Caco-2 (cell line): ENCODE measurements around the gene ADGRB2. TPM values are rescaled to one million over a fixed set of nuclear protein-coding genes. Genes with fewer than 3 reads are reported as not detected.

Experiments used
- BruUV-seq: library from RNA; stranded (reverse); fragments of 400-500 nt; replicated peaks from 2 replicates; lab custom pipeline; 2021; lab: Mats Ljungman, UMichigan
- CTCF ChIA-PET: fragments of 300-600 bp; sonication (Branson Sonifier 250); formaldehyde crosslinking; loops from one replicate; lab custom pipeline; 2022; ENCODE audit warnings: antibody characterized with exemption; lab: Charles Lee
- POLR2A ChIA-PET: fragments of 300-600 bp; sonication (Branson Sonifier 250); formaldehyde crosslinking; loops from one replicate; lab custom pipeline; 2022; ENCODE audit warnings: antibody characterized with exemption; lab: Charles Lee
- DNase-seq, 2 experiments: peaks; one replicate each; pipeline versions ENCODE4 v3.0.0 to v3.0.0-alpha.2; 2020 to 2022
- H3K27me3 ChIP-seq: replicated peaks from 2 replicates; pipeline ENCODE4 v1.6.0; 2011; ENCODE audit warnings: low read length; ENCODE audit not compliant: control insufficient read depth, insufficient read depth
- H3K36me3 ChIP-seq: 2 replicates; pipeline ENCODE4 v1.5.1; 2011; ENCODE audit warnings: low read length; ENCODE audit not compliant: control insufficient read depth, insufficient read depth
- H3K4me1 ChIP-seq: fragments of 250-450 bp; sonication (Bioruptor Pico); 2 replicates; pipeline ENCODE4 v1.5.1; 2020; ENCODE audit warnings: mild to moderate bottlenecking
- H3K4me3 ChIP-seq: 2 replicates; pipeline ENCODE4 v1.5.1; 2011; ENCODE audit warnings: low read depth, mild to moderate bottlenecking, control low read depth, low read length
- H3K9me3 ChIP-seq: fragments of 250-450 bp; sonication (Bioruptor Pico); 2 replicates; pipeline ENCODE4 v1.5.1; 2020; ENCODE audit warnings: mild to moderate bottlenecking, moderate library complexity
- H3K27ac Mint-ChIP-seq: one replicate; pipeline ENCODE4 v1.8.0; 2022; ENCODE audit warnings: mixed read lengths; ENCODE audit not compliant: unreplicated experiment
- H3K27me3 Mint-ChIP-seq: one replicate; pipeline ENCODE4 v1.8.0; 2022; ENCODE audit warnings: mixed read lengths; ENCODE audit not compliant: insufficient read depth, unreplicated experiment
- H3K36me3 Mint-ChIP-seq: one replicate; pipeline ENCODE4 v1.8.0; 2022; ENCODE audit warnings: mild to moderate bottlenecking, mixed read lengths; ENCODE audit not compliant: insufficient read depth, unreplicated experiment
- H3K4me1 Mint-ChIP-seq: one replicate; pipeline ENCODE4 v1.8.0; 2022; ENCODE audit warnings: low read depth, mixed read lengths; ENCODE audit not compliant: unreplicated experiment
- H3K4me3 Mint-ChIP-seq: one replicate; pipeline ENCODE4 v1.8.0; 2022; ENCODE audit warnings: mild to moderate bottlenecking, moderate library complexity, mixed read lengths; ENCODE audit not compliant: unreplicated experiment
- H3K9me3 Mint-ChIP-seq: one replicate; pipeline ENCODE4 v1.8.0; 2022; ENCODE audit warnings: mixed read lengths; ENCODE audit not compliant: unreplicated experiment
- intact Hi-C: fragments of 100-400 bp; cut with micrococcal nuclease; formaldehyde crosslinking; loops from one replicate; pipeline ENCODE4 v1.10.0; 2022; ENCODE audit not compliant: unreplicated experiment
- total RNA-seq: library from RNA; stranded (reverse); gene quantifications from 2 replicates; pipeline ENCODE4 v1.2.3, GENCODE V29; 2022
- TF ChIP-seq, protein P1 (sequence below), 2 experiments: fragments of 200-600 bp in 1 of 2; IDR thresholded peaks; 1 replicate in 1 of 2; 2 replicates in 1 of 2; pipeline versions ENCODE4 v1.5.1 to v1.8.0; 2011 to 2022; ENCODE audit warnings: antibody characterized with exemption in 1 of 2, control low read depth in 1 of 2, inconsistent platforms in 1 of 2, low read depth in 1 of 2, low read length in 1 of 2, mild to moderate bottlenecking in 1 of 2, moderate library complexity in 1 of 2; ENCODE audit not compliant: insufficient read depth in 1 of 2, severe bottlenecking in 1 of 2, unreplicated experiment in 1 of 2

ADGRB2 gene
- total RNA-seq, 1 experiment from 2014 or later = 2.2 TPM

DNA sequence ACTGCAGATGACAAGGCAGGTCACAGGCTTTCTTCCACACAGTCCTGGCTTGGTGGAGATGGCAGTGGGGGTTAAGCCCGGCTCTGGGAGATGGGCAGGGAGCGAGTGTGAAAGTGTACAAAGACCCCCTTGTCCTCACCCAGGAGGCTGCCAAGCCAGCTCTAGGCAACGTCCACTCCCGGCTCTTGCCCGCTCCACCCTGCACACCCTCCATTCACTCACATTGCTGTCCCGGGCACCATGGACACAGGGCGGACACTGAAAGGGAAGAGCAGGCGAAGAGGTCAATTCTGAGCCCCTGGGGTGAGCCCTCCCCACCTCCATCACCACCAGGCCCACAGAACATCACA is 69.2 kb downstream of the ADGRB2 start:
- Mint-ChIP-seq H3K27me3 (no peaks in the 10 kb centered on the region), H3K4me3 (no peak overlapping the region), H3K27ac (no peak overlapping the region), H3K4me1 (no peaks in the 10 kb centered on the region), H3K36me3 (no peaks in the 10 kb centered on the region), H3K9me3 (no peaks in the 10 kb centered on the region)
- Histone ChIP-seq H3K9me3 (no peaks in the 10 kb centered on the region), H3K4me3 (no peak overlapping the region), H3K27me3 (no peaks in the 10 kb centered on the region), H3K36me3 (no peaks in the 10 kb centered on the region), H3K4me1 (no peaks in the 10 kb centered on the region)
- intact Hi-C loops = no loop called here
- TF ChIP-seq, protein P1, sequence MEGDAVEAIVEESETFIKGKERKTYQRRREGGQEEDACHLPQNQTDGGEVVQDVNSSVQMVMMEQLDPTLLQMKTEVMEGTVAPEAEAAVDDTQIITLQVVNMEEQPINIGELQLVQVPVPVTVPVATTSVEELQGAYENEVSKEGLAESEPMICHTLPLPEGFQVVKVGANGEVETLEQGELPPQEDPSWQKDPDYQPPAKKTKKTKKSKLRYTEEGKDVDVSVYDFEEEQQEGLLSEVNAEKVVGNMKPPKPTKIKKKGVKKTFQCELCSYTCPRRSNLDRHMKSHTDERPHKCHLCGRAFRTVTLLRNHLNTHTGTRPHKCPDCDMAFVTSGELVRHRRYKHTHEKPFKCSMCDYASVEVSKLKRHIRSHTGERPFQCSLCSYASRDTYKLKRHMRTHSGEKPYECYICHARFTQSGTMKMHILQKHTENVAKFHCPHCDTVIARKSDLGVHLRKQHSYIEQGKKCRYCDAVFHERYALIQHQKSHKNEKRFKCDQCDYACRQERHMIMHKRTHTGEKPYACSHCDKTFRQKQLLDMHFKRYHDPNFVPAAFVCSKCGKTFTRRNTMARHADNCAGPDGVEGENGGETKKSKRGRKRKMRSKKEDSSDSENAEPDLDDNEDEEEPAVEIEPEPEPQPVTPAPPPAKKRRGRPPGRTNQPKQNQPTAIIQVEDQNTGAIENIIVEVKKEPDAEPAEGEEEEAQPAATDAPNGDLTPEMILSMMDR (IDR thresholded peaks at IDR 0.05; ENCODE audit: insufficient read depth in 1 of 2, low read depth in 1 of 2, low read length in 1 of 2, severe bottlenecking in 1 of 2, unreplicated experiment in 1 of 2) = no peak
- DNase-seq = no peak
- POLR2A ChIA-PET = no interaction called here
- no TSS peak for BruUV-seq
- CTCF ChIA-PET = interaction anchor here (1.1 kb wide), 1 partner anchor 21 kb away, joined by 3 read pairs; no protein-coding TSS in a partner anchor

DNA sequence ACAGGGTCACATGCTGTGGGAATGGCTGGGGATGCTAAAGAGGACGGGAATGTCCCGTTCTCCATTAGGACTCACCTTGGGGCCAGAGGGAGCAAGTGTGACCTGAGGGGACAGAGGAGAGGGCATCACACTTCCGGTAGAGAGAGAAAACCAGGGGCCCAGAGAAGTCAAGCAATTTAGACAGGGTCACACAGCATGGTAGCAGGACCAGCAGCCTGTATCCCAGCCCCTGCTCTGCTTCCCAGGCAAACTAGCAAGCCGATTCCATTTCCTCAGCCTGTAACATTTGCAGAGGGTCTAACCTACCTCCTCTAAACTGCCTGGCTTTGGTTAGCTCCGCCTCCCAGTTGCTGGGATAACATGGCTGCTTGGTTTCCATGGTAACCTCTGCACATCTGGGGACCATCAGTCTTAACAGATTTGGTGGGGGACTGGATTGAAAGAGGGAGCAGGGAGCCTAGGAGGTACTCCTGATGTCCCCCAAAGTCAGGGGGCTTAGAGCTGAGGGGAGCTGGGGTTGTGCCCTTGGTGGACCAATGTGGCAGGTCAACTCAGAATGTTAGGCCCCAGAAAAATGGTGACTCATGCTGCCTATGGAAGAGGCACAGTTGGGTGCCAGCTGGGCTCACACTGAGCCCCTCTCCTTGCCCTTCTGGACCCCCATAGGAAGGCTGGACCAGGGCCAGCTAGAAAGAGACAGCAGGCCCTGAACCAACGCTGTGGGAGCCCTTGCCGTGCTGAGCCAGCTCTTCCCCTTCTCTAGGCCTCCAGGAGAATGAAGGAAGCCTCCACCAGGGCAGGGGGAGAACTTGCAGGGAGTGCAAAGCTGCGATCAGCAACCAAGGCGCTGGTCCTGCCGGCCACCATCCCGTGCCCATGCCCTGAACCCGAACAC is 69.8 kb downstream of the ADGRB2 start:
- H3K36me3 ChIP-seq = no peaks in the 10 kb centered on the region
- TF ChIP-seq, protein P1 (IDR thresholded peaks at IDR 0.05; ENCODE audit: insufficient read depth in 1 of 2, low read depth in 1 of 2, low read length in 1 of 2, severe bottlenecking in 1 of 2, unreplicated experiment in 1 of 2) = no peak
- no peaks in the 10 kb centered on the region for H3K27me3 ChIP-seq
- H3K9me3 Mint-ChIP-seq = no peaks in the 10 kb centered on the region
- H3K9me3 ChIP-seq = no peaks in the 10 kb centered on the region
- no peaks in the 10 kb centered on the region for H3K4me1 ChIP-seq
- ChIA-PET POLR2A (interaction anchor here (0.6 kb wide), 1 partner anchor 326 kb away, joined by 10 read pairs; no protein-coding TSS in a partner anchor), CTCF (interaction anchor here (1.1 kb wide), 1 partner anchor 21 kb away, joined by 3 read pairs; no protein-coding TSS in a partner anchor)
- no peak for DNase-seq
- H3K4me3 ChIP-seq = no peak overlapping the region
- no peaks in the 10 kb centered on the region for H3K4me1 Mint-ChIP-seq
- intact Hi-C loops = no loop called here
- H3K4me3 Mint-ChIP-seq = no peak overlapping the region
- no peaks in the 10 kb centered on the region for H3K36me3 Mint-ChIP-seq
- H3K27ac Mint-ChIP-seq = no peak overlapping the region
- H3K27me3 Mint-ChIP-seq = no peaks in the 10 kb centered on the region
- BruUV-seq = no TSS peak

GRCh38 chr1:31693231-31693630 is 70.9 kb downstream of the ADGRB2 start:
- ChIA-PET CTCF (interaction anchor here (1.7 kb wide), 1 partner anchor 29 kb away, joined by 10 read pairs; no protein-coding TSS in a partner anchor), POLR2A (no interaction called here)
- Histone ChIP-seq H3K4me1 (no peaks in the 10 kb centered on the region), H3K27me3 (no peaks in the 10 kb centered on the region), H3K4me3 (no peak overlapping the region), H3K9me3 (no peaks in the 10 kb centered on the region), H3K36me3 (no peaks in the 10 kb centered on the region)
- Mint-ChIP-seq H3K9me3 (no peaks in the 10 kb centered on the region), H3K27ac (no peak overlapping the region), H3K4me1 (no peaks in the 10 kb centered on the region), H3K27me3 (no peaks in the 10 kb centered on the region), H3K36me3 (no peaks in the 10 kb centered on the region), H3K4me3 (no peak overlapping the region)
- no TSS peak for BruUV-seq
- TF ChIP-seq, protein P1 (IDR thresholded peaks at IDR 0.05; ENCODE audit: insufficient read depth in 1 of 2, low read depth in 1 of 2, low read length in 1 of 2, severe bottlenecking in 1 of 2, unreplicated experiment in 1 of 2) = no peak
- intact Hi-C loops = no loop called here
- no peak for DNase-seq
